GM19328 (cell line): ENCODE measurements around the gene FTCD.
"Not testable (repeated sequence)": the region's sequence is repeated elsewhere in the genome, so short reads cannot be mapped to it uniquely, and the experiment has no call there.

Experiments
- ATAC-seq: cut with Tn5 transposase; IDR thresholded peaks from one replicate; pipeline ENCODE4 v1.9.1; 2021; ENCODE audit warnings: mild to moderate bottlenecking, moderate library complexity; ENCODE audit not compliant: unreplicated experiment

Gene FTCD, protein sequence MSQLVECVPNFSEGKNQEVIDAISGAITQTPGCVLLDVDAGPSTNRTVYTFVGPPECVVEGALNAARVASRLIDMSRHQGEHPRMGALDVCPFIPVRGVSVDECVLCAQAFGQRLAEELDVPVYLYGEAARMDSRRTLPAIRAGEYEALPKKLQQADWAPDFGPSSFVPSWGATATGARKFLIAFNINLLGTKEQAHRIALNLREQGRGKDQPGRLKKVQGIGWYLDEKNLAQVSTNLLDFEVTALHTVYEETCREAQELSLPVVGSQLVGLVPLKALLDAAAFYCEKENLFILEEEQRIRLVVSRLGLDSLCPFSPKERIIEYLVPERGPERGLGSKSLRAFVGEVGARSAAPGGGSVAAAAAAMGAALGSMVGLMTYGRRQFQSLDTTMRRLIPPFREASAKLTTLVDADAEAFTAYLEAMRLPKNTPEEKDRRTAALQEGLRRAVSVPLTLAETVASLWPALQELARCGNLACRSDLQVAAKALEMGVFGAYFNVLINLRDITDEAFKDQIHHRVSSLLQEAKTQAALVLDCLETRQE

DNA sequence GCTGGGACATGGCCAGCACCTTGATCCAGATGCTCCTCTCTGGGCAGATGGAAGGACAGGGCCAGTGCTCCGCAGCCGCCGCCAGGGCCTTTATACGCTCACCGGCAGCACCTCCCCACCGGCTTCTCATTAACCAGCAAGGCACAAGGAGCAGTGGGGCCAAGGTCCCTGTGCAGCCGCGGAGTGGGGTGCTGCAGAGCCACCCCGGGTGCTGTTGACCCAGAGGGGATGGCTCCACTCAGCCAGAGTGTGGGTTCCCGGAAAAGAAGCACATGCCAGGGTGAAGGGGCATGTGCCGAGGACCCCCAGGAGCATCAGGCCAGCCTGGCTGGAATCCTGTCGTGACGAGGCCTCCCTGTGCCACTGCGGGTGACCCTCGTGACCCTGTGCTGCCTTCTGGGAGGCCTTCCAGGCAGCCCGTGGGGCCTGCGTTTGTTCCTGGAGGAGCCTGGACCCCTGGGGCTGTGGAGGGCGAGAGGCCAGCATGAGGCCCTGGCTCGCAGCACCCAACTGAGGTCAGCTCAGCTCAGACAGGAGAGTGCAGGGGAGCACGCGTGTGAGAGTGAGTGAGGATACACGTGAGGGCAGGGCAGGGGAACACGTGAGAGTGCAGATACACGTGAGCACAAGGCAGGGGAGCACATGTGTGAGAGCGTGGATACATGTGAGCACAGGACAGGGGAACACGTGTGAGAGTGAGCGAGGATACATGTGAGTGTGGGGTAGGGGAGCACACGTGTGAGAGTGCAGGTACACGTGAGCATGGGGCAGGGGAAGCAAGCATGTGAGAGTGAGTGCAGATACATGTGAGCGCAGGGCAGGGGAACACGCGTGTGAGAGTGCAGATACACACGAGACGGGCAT, at the start of gene FTCD:
TSS of gene FTCD (minus strand) at position 66 of the 864 bp plus-strand sequence. CDS start at position 10, 56 bp downstream.
- ATAC-seq: no peak

DNA sequence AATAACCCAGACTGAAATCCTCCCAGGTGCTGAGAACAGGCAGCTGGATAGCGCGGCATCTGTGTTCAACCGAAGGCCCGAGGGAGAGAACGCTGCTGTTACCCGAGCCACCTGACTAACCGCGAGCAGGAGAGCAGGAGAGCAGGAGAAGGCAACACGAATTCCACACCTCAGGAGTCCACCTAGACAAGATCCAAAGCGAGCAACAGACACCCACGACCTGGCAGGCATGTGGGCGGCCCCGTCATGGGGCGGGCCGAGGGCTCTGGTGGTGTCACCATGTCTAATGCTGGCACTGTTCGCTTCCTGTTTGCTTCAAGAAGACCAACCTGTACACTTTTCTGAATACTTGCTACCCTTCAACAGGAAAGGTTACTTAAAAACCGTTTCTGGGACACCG, 49.8 kb upstream of the FTCD start:
- ATAC-seq: no peak

DNA sequence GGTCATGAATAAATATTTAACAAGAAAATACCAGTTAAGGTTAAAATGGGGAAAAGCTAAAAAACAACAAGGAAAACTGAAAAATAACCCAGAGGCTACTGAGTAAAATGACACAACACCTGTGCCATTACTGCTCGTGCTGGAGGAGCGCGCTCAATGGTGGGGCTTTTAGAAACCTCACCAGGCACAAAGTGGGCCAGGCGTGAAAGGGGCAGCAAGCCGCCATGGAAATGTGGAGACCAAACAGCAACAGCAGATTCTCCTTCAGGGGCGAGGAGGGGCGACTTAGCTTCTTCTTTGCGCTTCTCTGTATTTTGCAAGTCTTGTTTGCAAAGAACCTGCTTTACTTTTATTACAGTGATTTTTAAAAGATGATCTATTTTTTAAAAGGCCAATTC, 47.8 kb upstream of the FTCD start:
- no peak for ATAC-seq

DNA sequence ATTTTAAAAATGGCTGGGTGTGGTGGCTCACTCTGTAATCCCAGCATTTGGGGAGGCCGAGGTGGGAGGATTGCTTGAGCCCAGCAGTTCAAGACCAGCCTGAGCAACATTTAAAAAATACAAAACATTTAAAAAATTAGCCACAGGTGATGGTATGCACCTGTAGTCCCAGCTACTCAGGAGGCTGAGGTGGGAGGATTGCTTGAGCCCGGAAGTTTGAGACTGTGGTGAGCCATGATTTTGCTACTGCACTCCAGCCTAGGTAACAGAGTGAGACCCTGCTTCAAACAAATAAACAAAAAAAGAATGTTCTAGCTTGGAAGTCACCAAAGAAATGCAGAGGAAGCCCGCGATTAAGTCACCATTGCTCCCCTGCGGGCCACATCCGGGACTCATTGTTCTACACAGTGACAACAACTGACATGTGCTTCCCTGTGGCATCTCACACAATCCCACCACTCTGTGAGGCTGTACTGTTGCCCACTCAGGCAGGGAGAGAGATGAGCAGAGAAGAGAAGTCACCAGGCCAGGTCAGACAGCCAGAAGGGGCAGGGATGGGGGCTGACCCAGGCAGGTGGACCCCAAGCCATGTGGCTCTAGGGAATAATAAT, 47.3 kb upstream of the FTCD start:
- no peak for ATAC-seq

DNA sequence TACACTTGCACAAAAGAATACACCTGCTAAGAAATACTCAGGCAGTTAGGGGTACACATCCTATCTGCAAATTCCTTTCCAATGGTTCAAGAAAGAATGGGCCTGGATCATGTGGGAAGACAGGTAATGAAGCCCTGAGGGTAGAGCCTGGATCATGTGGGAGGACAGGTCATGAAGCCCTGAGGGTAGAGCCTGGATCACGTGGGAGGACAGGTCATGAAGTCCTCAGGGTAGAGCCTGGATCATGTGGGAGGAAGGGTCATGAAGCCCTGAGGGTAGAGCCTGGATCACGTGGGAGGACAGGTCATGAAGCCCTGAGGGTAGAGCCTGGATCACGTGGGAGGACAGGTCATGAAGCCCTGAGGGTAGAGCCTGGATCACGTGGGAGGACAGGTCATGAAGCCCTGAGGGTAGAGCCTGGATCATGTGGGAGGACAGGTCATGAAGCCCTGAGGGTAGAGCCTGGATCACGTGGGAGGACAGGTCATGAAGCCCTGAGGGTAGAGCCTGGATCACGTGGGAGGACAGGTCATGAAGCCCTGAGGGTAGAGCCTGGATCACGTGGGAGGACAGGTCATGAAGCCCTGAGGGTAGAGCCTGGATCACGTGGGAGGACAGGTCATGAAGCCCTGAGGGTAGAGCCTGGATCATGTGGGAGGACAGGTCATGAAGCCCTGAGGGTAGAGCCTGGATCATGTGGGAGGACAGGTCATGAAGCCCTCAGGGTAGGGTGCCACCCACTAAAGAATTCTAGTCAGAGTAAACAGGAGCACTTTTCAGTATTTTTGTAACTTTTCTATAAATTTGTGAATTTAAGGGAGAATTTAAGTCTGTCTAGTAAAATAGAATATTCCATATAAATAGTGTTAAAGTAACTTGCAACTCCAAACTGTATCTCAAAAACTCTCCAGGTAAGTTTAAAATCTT, 45.8 kb upstream of the FTCD start:
- not testable (repeated sequence) for ATAC-seq

DNA sequence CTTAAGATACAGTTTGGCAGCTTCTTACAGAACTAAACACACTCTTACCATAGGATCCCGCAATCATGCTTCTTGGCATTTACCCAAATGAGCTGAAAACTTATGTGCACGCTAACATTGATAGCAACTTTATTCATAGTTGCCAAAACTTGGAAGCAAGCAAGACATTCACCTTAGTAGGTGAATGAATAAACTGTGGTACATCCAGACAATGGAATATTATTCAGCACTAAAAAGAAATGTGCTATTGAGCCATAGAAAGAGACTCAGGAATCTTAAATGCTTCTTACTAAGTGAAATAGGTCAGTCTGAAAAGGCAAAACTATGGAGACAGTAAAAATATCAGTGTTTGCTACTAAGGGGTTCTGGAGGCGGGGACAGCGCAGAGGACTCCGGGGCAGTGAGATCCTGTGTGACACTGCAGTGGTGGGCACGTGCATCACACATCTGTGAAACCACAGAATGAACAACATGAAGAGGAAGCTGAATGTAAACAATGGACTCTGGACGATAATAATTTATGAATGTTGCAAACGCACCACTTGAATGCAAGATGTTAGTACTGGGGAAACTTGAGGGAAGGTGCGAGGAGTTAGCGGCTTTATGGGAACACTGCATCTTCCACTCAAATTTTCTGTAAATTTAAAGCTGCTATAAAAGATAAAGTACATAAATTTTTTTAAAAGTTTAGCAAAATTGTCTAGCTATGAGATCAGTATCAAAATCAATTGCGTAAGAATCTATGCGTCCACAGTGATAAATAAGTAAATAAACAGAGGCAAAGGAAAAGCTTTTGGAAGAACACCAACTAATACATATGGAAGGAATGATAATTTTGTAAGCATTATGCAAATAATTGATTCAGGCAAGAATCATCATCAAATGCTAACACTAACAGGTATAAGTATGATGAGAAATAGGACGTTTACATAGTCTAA, 44.3 kb upstream of the FTCD start:
- ATAC-seq: no peak

DNA sequence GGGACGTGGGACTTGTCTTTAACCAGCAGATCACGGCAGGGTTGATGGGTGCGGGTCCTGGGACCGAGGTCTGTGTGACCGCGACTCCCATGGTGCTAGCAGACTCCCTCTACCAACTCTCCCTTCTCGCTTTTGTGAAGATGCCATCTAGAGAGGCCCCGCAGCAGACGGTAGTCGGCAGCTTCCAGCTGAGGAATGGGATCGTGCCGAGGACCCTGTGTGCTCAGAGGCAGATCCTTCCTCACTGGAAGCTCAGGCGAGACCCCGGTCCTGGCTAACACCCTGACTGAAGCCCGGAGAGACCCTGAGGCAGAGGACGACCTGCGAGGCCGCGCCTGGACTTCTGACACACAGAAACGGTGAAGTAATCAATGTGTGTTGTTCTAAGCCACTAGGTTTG, 41.4 kb upstream of the FTCD start:
- no peak for ATAC-seq

DNA sequence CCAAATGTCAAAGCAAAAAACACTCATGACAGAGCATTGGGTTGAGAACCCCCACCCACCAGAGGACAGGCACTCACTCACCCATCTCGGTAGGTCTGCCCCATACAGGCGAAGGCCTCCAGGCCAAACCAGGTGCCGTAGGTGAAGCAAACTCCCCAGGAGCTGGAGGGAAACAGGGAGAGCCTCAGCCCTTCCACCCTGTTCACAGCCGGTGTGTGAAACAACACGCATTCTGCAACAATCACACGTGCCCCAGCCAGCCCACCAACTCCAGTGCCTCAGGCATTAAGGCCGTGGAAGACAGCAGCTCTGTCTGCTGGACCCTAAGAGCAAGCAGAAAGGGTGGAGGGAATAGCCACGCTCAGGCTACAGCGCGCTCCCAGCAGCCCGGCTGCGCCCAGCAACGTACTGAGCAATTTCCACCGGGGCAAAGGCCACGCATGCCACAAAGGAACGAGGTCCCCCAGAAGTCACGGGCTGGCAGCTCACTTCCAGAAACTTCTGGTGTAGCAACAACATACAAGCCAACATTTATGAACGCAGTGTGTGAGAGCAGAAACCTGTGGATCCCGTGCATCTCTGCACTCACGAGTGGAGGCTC, 40.3 kb upstream of the FTCD start:
- ATAC-seq: no peak

DNA sequence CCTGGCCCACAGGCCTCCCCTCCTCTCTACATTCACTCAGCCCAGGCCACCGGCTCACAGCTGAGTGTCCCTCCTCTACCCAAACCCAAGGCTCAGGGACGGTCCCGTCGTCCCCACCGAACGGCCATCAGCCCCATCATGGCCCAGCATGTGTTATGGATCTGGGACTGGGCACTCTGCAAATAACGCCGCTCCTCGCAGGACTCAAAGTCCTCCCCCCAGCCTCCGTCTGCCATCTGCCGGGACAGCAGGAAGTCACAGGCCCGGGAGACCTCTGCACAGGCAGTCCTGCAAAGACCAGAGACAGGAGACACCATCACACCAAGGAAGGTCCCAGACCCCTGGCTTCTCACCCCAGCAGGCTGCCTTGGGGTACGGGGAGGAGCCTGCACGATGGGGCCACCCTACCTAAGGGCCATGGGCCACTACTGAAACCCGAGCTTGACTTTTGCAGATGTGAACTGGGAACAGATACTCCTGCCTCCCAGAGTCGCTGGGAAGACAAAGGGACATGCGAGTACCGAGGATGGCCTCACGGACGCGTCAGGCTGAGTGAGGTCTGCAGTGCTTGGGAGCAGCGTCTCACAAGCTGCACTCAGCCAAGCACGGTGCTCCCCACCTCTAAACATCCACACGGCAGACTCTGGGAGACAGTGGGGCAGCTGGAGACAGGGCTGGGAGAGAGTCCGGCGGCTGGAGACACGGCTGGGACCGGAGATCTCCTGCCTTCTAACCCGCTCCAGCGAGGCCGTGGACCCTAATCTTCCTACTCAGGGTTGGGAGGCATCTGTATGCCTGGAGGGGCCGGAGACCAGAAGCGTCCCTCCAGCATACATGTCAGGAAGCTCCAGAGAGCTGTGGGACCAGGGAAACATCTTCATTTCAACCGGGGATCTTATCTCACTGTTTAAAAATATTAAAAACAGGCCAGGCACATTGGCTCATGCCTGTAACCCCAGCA, 39.3 kb upstream of the FTCD start:
- no peak for ATAC-seq

DNA sequence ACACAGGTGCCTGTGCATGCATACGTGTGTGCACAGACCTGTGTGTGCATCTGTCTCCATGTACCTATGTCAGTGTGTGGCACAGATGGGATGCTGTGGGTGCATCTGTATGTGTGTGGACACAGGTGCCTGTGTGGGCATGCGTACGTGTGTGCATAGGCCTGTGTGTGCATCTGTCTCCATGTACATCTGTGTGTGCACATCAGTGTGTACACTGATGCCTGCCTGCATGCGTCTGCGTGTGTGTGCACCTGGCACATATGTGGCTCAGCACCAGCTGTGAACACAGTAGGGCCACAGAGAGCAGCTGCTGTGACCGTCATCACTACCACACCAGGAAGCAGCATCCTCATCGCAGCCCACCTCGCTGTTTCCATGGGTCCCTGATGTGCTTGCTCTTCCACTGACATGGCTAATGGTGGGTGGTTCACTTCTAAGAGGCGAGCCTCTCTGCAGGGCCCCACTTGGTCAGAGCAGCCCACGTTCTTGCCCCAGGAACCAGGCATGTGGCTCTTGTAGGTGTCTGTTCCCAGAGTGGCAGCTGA, 38.5 kb upstream of the FTCD start:
- no peak for ATAC-seq

DNA sequence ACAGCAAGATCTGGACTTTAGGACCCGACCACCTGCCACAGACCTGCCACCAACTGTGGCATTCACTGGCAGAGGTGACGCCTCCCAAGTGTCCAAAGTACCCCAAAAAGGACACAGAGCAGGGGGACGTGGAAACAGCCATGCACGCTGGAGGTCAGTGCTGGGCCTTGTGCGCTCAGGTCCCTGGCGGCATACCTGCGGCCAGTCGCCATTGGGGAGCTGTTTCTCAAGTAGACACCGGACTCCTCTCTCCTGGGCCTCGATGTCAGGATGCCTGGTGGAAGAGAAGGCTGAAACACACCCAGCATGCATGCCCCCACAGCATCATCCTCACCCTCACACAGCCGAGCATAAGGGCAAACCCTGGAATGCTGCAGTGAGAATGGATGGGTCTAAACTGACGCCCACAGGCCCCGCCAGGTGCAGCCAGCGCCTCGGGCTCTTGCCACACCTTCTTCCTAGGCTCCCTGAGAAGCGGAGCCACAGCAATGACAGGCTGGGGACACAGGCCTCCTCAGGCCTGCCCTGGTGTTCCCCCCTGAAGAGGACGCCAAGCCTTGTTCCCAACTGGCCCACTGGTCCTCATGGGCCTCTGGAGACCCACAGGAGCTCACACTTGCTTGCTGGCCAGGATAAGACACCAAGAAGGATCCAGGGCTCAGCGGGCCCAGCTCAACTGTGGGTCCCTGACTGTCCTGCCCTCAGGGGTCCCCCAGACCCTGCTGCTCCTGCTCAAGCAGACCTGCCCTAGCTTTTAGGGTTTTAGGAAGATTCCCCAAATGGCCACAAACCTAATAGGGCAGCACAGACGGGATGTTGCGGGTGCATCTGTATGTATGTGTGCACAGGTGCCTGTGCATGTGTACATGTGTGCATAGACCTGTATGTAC, 36.6 kb upstream of the FTCD start:
- ATAC-seq: no peak

DNA sequence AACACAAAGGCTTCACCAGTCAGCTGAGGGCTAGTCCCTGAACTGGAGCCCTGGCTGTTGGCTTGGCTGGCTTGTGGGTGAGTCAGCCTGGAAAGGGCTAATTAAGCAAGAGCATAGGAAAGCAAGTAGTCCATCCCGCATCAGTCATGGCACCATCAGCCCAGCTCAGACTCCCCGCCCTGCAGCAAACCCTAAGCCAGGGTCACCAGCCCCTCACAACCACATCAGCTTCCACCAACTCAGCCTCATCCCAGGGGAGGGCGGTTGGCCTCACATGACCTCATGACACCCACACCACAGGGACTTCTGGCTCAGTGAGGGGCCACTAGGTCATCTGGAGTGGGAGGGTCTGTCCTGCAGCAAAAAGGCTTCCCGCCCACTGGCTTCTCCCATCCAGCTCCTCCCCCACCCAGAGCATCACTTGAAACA, 35.9 kb upstream of the FTCD start:
- ATAC-seq: no peak

DNA sequence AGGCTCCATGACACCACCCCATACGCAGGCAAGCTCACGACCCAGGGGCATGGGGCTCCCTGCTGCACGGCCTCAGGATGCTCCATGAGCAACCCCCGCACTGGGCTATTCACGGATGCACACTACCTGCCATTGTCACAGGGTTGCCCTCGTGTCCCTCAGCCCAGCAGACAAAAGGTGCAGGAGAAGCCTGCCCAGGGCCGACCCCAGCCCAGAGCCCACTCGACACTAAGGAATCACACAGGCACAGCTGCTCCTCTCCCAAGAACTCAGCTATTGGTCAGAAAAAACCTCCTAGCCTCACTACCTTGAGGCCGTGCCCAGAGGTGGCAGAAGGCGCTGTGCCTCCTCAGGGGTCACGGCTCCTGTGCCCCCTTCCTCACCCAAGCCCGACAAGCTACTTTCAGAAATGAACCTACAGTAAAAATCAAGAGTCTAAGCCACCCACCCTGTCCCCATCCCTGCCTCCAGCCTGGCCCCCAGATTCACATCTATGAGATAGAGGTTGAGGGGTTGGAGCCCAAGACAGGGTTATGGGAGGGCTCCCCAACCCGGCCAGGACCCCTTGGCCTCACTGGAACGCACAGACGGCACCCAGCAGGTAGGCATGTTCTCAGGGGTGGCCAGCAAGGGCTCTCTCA, 35.2 kb upstream of the FTCD start:
- ATAC-seq: no peak

DNA sequence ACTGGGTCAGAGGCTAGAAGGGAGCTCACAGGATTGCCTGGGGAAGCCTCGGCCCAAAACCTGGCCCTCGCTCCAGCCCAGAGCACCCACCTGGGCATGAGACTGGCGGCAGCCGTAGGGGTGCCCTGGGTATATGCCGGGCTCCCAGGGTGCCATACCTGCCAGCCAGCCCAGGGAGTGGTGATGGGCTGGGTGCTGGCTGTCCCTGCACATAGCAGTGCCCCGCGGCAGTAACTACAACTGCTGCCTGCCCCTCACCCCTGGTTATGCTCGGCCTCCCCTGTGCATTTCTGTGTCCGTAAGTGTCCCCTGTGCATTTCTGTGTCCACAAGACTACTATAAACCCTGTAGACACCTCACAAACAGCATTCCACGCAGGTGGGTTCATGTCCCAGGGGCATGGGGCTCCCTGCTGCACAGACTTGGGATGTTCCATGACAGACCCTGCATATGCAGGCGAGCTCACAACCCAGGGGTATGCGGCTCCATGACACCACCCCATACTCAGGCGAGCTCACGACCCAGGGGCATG, 34.6 kb upstream of the FTCD start:
- ATAC-seq: no peak

DNA sequence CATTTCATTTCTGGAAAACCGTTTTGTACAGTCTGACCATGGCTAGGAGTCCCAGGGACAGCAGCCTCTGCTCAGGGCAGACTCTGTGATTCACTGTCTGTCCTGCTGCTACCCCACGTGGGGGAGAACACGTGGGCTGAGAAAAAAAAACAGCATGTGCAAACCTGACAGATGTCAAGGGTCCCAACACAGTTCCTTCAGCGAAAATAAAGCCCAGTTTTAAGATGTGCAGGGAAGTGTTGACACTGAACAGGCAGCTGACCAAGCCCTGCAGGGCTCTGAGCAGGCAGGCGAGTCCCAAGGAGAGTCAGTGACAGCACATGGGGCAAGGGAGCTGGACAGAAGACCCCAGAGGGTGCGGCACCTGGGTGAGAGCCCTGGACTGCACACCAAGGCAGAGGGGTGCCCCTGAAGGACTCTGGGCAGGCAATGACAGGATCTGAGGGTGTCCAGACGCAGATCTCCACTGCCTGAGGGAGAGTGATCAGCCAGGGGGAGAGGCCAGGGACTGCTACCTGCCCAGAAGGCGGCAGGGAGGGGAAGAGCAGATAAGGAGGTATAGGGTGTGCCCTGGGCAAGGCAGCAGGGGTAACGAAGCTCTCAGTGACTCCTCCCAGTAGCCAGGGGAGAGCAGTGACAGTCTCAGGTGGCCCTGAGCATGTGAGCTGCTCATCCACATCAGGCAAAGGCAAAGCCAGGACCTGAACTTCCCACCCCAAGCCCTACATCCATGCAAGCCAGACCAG, 34.0 kb upstream of the FTCD start:
- ATAC-seq: no peak
